ENCODE data around the gene FRMD1.

- TF ChIP-seq EZH2 (IDR thresholded peaks at IDR 0.05) (no peak), CTCF (IDR thresholded peaks at IDR 0.05) (no peak), EZH2phosphoT487 (IDR thresholded peaks at IDR 0.05) (no peak)
Measured at GRCh38 chr6:168056892-168057527, 22.0 kb downstream of the FRMD1 start.

All from neural progenitor cell (in vitro differentiated cells).